GM21737 (cell line): Measurements from ENCODE around the gene HEY2.
A peak's percentile ranks its signal among the peaks of the same experiment; 100 is the strongest.
"Not testable (repeated sequence)": the region's sequence is repeated elsewhere in the genome, so short reads cannot be mapped to it uniquely, and the experiment has no call there.

Experiments
- ATAC-seq: cut with Tn5 transposase; IDR thresholded peaks from one replicate; pipeline ENCODE4 v1.9.1; 2021; ENCODE audit warnings: mild to moderate bottlenecking, moderate library complexity; ENCODE audit not compliant: unreplicated experiment

The HEY2 gene

GRCh38 chr6:125793863-125794262 is 44.4 kb downstream of the HEY2 start:
- no peak for ATAC-seq

- no peak for ATAC-seq
Observed at GRCh38 chr6:125794342-125795137, 45.1 kb downstream of the HEY2 start.

DNA sequence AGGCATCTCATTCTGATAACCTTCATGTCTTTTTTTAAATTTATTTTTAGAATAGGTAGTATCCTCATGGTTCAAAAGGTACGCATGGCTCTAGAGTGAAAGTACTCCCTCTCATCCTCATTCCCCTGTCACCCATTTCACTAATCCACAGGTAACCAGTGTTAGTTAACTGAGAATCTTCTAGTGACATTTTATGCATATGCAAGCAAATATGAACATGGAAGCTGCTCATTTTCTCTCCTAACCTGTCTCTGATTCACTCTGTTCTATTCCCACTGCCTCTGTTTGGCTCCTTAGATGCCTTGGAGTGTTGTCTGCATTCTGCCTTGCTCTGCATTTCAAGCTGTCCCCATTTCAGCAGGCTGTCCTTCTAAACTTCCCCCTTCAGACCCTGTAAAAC is 45.9 kb downstream of the HEY2 start:
- no peak for ATAC-seq

DNA sequence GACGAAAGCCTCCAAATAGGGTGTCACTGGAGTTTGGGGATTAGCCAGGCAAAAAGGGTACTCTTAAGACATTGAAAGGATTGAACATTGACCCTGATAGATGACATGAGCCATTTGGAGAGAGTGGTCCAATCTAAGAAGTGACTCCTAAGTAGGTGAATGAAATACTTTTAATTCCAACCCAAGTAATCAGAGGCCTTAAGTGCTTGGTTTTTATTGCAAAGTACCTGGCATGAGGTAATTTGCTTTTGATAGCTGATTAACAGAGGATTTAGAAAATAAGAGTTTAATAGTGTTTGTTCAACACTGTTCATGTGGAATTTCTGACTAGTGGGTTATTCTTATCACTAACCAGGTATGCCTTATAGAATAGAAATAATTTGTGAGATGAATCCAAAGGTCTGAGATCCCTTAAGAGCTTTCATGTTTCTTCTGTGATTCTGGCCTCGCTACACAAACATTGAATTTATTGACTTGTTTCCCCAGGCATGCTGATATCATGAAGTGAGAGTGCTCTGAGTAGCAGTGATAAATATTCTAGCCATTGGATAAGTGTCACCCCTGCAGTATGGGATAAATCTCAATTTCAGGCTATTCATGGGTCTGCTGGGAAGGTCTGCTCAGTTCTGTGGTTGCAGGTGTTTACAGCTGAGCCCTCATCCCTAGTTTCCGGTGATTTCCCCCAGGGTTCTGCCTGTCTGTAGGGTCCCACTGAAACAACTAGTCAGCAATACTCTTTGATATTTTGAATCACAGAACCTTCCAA is 47.9 kb downstream of the HEY2 start:
- ATAC-seq = no peak

- no peak for ATAC-seq
Observed at GRCh38 chr6:125797886-125798444, 48.5 kb downstream of the HEY2 start.

DNA sequence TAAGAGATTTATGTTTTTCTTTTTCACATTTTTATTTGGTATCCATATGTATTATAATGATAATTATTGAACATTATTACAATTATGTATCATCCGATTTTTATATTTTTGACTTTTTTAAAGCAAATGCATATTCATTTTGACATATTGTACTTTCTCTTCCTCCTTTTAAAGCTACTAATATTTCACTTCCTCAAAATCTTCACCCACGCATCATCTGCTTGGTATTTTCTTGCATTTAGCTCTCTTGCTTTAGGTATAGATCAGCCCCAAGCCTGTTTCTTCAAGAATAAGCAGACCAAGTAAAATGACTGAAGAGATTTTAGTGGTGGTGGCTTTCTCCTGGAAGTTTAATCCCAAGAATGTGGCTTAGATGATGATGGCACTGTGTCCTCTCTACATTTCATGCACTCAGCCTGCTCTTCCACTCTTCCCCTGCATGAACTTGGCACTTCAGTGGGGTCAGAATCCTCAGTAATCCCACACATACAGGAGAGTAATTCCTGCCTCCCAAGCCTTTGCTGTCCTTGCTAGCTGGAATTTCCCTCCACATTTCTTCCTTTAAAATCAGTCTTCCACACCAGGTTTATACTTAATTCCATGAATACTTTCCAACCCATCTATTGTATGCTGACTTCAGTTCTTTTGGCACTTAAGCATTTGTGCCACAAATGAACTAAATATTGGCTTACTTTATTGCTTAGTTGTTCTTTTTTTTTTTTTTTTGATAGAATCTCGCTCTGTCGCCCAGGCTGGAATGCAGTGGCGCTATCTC is 49.5 kb downstream of the HEY2 start:
- peak; percentile 71 for ATAC-seq

DNA sequence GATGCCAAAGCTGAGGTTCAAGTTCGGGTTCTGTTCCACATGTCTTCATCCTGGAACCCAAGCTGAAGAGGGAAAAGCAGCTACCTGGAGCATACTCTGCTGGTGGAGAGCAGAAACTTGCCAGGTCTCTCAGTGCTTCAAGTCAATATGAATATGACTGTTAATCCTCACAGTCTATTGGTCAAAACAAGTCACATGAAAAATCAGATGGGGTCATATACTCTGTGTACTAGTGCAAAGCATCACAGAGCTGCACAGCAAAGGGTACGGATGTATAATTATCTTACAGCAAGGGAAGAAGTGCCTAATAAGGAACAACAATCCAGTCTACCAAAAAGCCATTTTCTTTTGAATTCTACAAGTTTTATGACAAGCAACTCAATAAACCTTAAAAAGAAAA is 53.0 kb downstream of the HEY2 start:
- ATAC-seq = no peak

DNA sequence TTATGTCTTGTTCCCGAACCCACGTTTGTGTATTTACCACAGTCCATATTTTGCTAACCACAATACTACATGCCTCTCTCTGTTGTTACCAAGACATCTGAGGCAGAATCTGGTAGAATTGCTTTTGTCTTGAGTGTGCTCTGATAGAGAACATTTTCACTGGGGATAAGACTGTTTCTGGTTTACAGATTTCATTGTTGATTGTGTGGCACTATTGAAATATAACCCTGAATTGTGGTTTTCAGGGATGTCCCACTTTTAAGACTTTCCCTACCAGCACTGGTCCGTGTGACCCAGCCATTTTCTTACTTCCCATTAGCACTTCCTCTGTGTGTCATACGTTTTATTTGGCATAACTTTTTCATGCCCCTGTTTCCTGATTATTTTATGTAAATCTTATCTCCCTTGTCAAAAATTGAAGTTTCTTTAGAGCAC is 53.5 kb downstream of the HEY2 start:
- no peak for ATAC-seq

DNA sequence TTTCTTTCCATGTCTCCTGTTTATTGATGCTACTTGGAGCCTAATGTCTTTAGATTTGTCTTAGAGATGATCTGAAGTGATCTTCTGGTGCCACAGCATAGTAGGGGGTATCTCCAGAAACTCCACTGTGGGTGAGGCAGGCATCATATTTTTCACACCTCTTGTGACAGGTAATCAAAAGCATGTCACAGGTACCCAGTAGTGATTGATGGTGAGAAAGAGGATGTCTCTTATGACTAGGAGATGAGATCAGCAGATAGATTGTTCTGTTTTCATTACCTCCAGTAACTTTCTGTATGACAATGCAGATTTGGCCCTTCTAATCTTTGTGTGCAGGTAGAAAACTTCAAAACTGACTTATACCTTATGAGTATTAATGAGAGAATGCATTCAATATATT is 54.8 kb downstream of the HEY2 start:
- ATAC-seq = peak; percentile 46

GRCh38 chr6:125804866-125805425 is 55.5 kb downstream of the HEY2 start:
- ATAC-seq = not testable (repeated sequence)

DNA sequence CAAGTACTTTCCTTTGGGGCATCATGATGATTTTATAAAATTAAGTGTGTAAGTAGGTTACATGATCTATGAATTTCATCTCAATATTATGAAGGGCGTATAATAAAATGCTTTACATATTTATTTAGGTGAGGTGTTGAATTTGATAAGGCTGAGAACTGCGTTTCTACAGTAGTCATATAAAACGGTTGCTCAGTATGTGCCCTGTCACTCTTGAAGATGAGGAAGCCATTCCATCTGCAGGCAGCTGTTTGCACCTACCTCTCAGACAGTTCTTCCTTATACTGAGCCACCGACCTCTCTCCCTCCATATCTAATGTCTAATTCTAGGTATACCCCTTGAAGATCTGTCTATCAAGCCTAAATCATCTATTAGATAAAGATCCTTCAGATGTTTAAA is 57.4 kb downstream of the HEY2 start:
- no peak for ATAC-seq

- no peak for ATAC-seq
Observed at GRCh38 chr6:125807293-125807692, 57.9 kb downstream of the HEY2 start.

DNA sequence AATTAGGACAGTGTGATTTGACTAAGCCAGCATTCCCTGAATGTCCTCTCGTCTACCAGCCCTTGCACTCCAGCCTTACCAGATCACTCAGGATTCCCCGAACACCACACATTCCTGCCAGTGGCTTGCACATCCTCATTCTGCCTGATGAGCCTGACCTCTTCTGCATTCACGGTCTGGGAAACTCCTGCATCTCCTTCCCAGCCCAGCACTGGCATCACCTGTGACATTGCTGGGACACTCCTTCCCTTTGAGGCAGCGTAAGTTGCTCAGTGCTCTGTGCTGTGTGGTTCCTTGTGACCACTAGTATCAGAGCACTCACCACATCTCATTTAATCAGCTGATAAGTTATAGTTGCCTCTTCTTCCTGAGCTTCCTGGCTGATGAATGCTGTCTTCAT is 58.6 kb downstream of the HEY2 start:
- no peak for ATAC-seq

DNA sequence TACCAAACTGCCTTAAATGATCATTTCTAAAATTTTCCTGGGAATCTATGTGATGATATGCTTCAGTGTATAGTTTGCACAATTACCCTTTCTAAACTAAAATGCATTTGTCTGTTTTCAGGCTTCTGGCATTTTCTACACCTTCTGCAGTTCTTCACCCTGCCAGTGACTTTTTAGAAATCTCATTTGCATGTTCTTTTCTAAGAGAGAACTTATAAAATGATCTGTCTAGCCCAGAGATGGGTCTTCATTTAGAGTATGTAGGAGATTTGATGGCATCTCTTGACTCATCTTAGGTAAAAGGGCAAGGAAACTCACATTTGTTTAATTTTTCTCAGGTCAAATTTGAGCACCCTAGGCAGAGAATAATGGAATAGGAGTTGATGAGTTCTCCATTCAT is 59.2 kb downstream of the HEY2 start:
- no peak for ATAC-seq

DNA sequence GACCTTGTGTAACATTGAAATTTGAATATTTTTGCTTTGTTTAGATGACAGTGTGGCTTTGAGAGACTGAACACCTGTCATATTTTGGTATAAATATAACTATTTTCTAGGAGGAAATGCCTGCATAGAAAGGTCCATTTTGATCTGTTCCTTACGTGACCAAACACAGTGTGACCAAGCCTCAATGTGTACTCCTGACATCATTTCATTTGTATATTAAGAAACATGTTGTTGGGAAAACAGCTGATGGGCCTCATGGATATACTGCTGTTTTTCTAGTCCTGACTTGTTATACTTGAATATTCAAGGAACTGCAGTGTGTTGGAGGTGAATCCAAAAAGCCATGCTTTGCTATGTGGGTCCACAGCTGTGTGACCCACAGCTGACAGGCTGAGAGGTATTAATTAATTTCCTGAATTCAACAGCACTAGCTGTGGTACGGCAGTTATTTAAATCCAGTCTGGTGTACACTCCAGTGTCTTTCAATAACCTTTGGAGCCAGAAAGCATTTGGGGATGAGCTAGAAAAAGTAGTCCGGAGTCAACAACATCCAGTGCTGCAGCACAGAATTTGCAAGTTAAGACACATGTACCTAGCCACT is 60.2 kb downstream of the HEY2 start:
- ATAC-seq = no peak

GRCh38 chr6:125810445-125810844 is 61.0 kb downstream of the HEY2 start:
- no peak for ATAC-seq
